Ectodermal cell (in vitro differentiated cells): Measurements from ENCODE around the gene CNDP2. TPM values are rescaled to one million over a fixed set of nuclear protein-coding genes. Genes with fewer than 3 reads are reported as not detected.
A peak's percentile ranks its signal among the peaks of the same experiment; 100 is the strongest.

Experiments
- H3K27ac ChIP-seq: 2 replicates; pipeline ENCODE4 v1.7.0; 2013; ENCODE audit warnings: mild to moderate bottlenecking, low read depth, low read length; ENCODE audit not compliant: insufficient read depth, poor library complexity, severe bottlenecking
- H3K27me3 ChIP-seq: 2 replicates; pipeline ENCODE4 v1.7.0; 2013; ENCODE audit warnings: mild to moderate bottlenecking, low read length; ENCODE audit not compliant: insufficient read depth, control insufficient read depth, poor library complexity, severe bottlenecking
- H3K36me3 ChIP-seq: one replicate; pipeline ENCODE4 v1.7.0; 2013; ENCODE audit warnings: low read length; ENCODE audit not compliant: control insufficient read depth, insufficient read depth
- H3K4me1 ChIP-seq: one replicate; pipeline ENCODE4 v1.7.0; 2013; ENCODE audit warnings: low read length; ENCODE audit not compliant: control insufficient read depth, insufficient read depth
- H3K4me3 ChIP-seq: 2 replicates; pipeline ENCODE4 v1.7.0; 2013; ENCODE audit warnings: low read depth, low read length, control low read depth; ENCODE audit not compliant: insufficient read depth
- H3K9me3 ChIP-seq: 2 replicates; pipeline ENCODE4 v1.7.0; 2013; ENCODE audit warnings: mild to moderate bottlenecking, low read length, moderate library complexity; ENCODE audit not compliant: control insufficient read depth
- WGBS, 2 experiments: methylation state at CpG; one replicate each; pipeline ENCODE4 v1.1.7; 2013; ENCODE audit warnings: missing lambda C conversion rate in 2 of 2; 5-methylcytosine and 5-hydroxymethylcytosine counted together
- polyA plus RNA-seq, 4 experiments: library from polyadenylated mRNA; stranded (reverse); fragments of 50-300 nt; gene quantifications; one replicate each; pipeline ENCODE4 v1.2.3, GENCODE V29; 2013

The CNDP2 gene
- polyA plus RNA-seq (2013, experiment 1 of 4) = 158 TPM
- 160 TPM for polyA plus RNA-seq (2013, experiment 2 of 4)
- 92.5 TPM for polyA plus RNA-seq (2013, experiment 3 of 4)
- polyA plus RNA-seq (2013, experiment 4 of 4) = 101 TPM

- Histone ChIP-seq H3K9me3 (no peaks in the 10 kb centered on the region), H3K4me3 (peak within 1 kb of the TSS; percentile 87), H3K27me3 (no peaks in the 10 kb centered on the region), H3K4me1 (no peaks in the 10 kb centered on the region), H3K27ac (peak within 1 kb of the TSS; percentile 91), H3K36me3 (peaks cover 6% of the 10 kb centered on the region)
- WGBS, 2 experiments = 0 to 1% methylated on average over 71 of the region's 71 CpGs
Observed at GRCh38 chr18:74495581-74496507, at the start of gene CNDP2. Gene CNDP2 (plus strand): TSS chr18:74496363. CDS start chr18:74499974, 3,611 bp downstream.

DNA sequence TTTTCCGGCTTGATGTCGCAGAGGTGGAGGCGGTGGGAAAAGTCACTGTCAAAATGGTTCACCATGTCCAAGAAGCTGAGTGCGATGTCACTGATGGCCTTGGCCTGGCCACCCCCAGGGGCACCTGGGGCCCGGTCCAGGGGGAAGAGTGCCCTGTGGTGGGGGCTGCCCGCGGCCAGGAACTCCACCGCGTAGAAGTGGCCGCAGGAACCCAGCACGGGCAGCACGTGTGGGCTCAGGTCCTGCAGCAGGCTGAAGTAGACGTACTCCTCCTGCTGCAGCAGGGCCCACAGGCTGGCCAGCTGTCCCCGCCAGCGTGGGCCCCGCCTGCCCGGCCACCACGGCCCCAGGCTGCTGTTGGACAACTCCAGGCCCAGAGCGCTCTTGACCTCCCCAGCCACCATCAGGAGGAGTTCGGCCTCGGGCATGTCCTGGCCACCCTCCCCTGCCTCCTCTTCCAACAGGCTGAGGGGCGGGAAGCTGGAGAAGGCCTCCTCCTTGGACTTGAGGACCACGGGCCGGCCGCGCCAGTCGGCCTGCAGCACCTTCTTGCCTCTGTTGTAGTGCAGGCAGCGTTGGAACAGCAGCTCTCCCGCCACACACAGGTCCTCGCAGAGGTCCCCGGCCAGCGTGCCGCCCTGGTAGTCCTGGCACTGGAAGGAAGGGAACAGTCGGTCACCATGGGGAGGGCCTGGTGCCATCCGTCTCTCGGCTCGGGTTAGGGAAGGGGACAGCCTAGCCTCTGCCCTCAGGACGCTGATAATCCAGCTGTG lies 49.3 kb upstream of the CNDP2 start:
- Histone ChIP-seq H3K27me3 (no peaks in the 10 kb centered on the region), H3K4me1 (peaks cover 10% of the 10 kb centered on the region), H3K27ac (no peak overlapping the region), H3K9me3 (no peaks in the 10 kb centered on the region), H3K4me3 (no peak overlapping the region), H3K36me3 (no peaks in the 10 kb centered on the region)
- 93 to 96% methylated on average over 38 of the region's 38 CpGs for WGBS, 2 experiments

- H3K4me3 ChIP-seq = no peak overlapping the region
- no peaks in the 10 kb centered on the region for H3K27me3 ChIP-seq
- H3K27ac ChIP-seq = no peak overlapping the region
- 92 to 94% methylated on average over 13 to 16 of the region's 16 CpGs for WGBS, 2 experiments
- H3K9me3 ChIP-seq = no peaks in the 10 kb centered on the region
- H3K4me1 ChIP-seq = peaks cover 17% of the 10 kb centered on the region
- H3K36me3 ChIP-seq = no peaks in the 10 kb centered on the region
Observed at GRCh38 chr18:74447404-74448152, 48.6 kb upstream of the CNDP2 start.

DNA sequence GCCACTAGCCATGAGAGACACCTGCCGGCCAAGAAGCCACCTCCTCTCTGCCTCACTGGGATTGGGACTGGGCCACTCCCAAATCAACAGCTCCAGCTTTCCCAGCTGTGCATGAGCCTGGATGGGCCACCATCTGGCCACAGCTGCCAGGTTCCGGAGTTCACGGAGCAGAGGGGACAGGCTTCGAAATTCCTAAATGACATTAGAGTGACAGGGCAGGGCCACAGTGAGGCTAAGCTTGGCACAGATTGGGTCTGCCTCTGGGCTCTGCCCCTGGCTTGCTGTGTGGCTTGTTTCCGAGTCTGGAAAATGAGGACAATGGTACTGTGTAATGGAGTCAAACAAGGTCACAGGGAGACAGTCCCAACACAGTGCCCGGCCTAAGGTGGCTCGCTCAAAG lies 45.5 kb upstream of the CNDP2 start:
- peaks cover 11% of the 10 kb centered on the region for H3K27me3 ChIP-seq
- H3K4me3 ChIP-seq = no peak overlapping the region
- H3K27ac ChIP-seq = no peak overlapping the region
- 90 to 92% methylated on average over 7 of the region's 7 CpGs for WGBS, 2 experiments
- H3K36me3 ChIP-seq = no peaks in the 10 kb centered on the region
- H3K9me3 ChIP-seq = no peaks in the 10 kb centered on the region
- peaks cover 32% of the 10 kb centered on the region for H3K4me1 ChIP-seq

GRCh38 chr18:74451148-74451547 lies 45.0 kb upstream of the CNDP2 start:
- H3K27me3 ChIP-seq = peaks cover 17% of the 10 kb centered on the region
- H3K9me3 ChIP-seq = no peaks in the 10 kb centered on the region
- H3K27ac ChIP-seq = no peak overlapping the region
- H3K4me1 ChIP-seq = peaks cover 32% of the 10 kb centered on the region
- 93 to 95% methylated on average over 11 of the region's 11 CpGs for WGBS, 2 experiments
- no peaks in the 10 kb centered on the region for H3K36me3 ChIP-seq
- no peak overlapping the region for H3K4me3 ChIP-seq

DNA sequence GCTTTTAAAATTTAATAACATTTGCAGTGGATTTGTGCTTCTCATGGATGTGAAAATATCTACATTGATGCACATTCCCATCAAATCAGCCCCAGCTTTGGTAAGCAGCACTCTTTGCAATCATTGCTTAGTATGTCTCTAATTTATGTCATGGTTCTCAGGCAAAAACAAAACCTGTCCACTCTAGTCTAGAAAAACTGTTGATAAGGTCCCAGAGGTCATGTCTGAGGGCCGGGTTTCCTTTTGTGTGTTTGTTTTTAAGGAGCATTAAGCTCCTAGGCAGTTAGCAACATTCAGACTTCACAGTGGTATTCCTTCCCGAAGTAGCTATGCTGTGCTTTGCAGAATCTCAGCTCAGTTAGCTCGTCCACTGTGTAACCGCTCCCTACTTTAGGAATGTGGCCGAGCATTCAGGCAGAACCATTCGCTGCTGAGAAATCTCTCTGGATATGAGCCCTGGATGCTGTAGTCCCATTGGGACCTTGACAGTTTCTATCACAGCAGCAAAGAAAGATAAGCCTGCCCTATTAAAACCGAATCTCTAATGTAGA lies 43.1 kb upstream of the CNDP2 start:
- H3K27me3 ChIP-seq = peaks cover 36% of the 10 kb centered on the region
- H3K27ac ChIP-seq = peak overlapping the region; percentile 69
- no peaks in the 10 kb centered on the region for H3K36me3 ChIP-seq
- H3K4me1 ChIP-seq = peaks cover 38% of the 10 kb centered on the region
- 53 to 58% methylated on average over 7 of the region's 7 CpGs for WGBS, 2 experiments
- no peak overlapping the region for H3K4me3 ChIP-seq
- no peaks in the 10 kb centered on the region for H3K9me3 ChIP-seq

GRCh38 chr18:74453642-74454198 lies 42.4 kb upstream of the CNDP2 start:
- 95% methylated on average over 6 of the region's 6 CpGs for WGBS, 2 experiments
- Histone ChIP-seq H3K27ac (peak overlapping the region; percentile 69), H3K9me3 (no peaks in the 10 kb centered on the region), H3K36me3 (no peaks in the 10 kb centered on the region), H3K4me1 (peaks cover 40% of the 10 kb centered on the region), H3K27me3 (peaks cover 42% of the 10 kb centered on the region), H3K4me3 (no peak overlapping the region)

- Histone ChIP-seq H3K4me3 (no peak overlapping the region), H3K27ac (no peak overlapping the region), H3K27me3 (peaks cover 43% of the 10 kb centered on the region), H3K4me1 (peaks cover 40% of the 10 kb centered on the region), H3K9me3 (no peaks in the 10 kb centered on the region), H3K36me3 (no peaks in the 10 kb centered on the region)
- 84 to 85% methylated on average over 9 of the region's 9 CpGs for WGBS, 2 experiments
Observed at GRCh38 chr18:74454279-74454751, 41.8 kb upstream of the CNDP2 start.

- no peak overlapping the region for H3K4me3 ChIP-seq
- no peak overlapping the region for H3K27ac ChIP-seq
- H3K4me1 ChIP-seq = peaks cover 37% of the 10 kb centered on the region
- no peaks in the 10 kb centered on the region for H3K9me3 ChIP-seq
- 85 to 95% methylated on average over 7 to 10 of the region's 10 CpGs for WGBS, 2 experiments
- peaks cover 43% of the 10 kb centered on the region for H3K27me3 ChIP-seq
- no peaks in the 10 kb centered on the region for H3K36me3 ChIP-seq
Observed at GRCh38 chr18:74455386-74455785, 40.8 kb upstream of the CNDP2 start.
